T-cell (primary cell): ENCODE data around the gene TRIM31. TPM values are rescaled to one million over a fixed set of nuclear protein-coding genes. Genes with fewer than 3 reads are reported as not detected.

Experiments
- ATAC-seq, 4 experiments: fragments of 200-7000 bp in 3 of 4; fragments of 150-1000 bp in 1 of 4; cut with Tn5 transposase; replicated peaks in 1 of 4; 1 replicate in 3 of 4; 2 replicates in 1 of 4; pipeline ENCODE4 v1.10.0; 2021; ENCODE audit warnings: moderate library complexity in 3 of 4, mild to moderate bottlenecking in 2 of 4, moderate number of reproducible peaks in 1 of 4
- CTCF ChIA-PET, 2 donors: fragments of 300-600 bp; sonication (Branson Sonifier 250); formaldehyde crosslinking; loops; one replicate each; lab custom pipeline; 2022; ENCODE audit warnings: antibody characterized with exemption in 2 of 2; lab: Charles Lee
- POLR2A ChIA-PET, 2 donors: fragments of 300-600 bp; sonication (Branson Sonifier 250); formaldehyde crosslinking; loops; one replicate each; lab custom pipeline; 2022; ENCODE audit warnings: antibody characterized with exemption in 2 of 2; lab: Charles Lee
- DNase-seq, 35 experiments: peaks; one replicate each; pipeline versions ENCODE4 v3.0.0 to v3.0.0-alpha.2; 2013 to 2023
- H3K27ac ChIP-seq: one replicate; pipeline ENCODE4 v1.5.1; 2013; ENCODE audit warnings: low read length
- H3K27me3 ChIP-seq, 2 experiments: replicated peaks in 1 of 2; 1 replicate in 1 of 2; 2 replicates in 1 of 2; pipeline versions ENCODE4 v1.6.1 to v1.7.0; 2013; ENCODE audit warnings: low read length in 1 of 2, mixed read lengths in 1 of 2; ENCODE audit not compliant: control insufficient read depth in 2 of 2, insufficient read depth in 2 of 2; ENCODE audit errors: extremely low read depth in 1 of 2
- H3K36me3 ChIP-seq, 2 donors: 1 replicate in 1 of 2; 2 replicates in 1 of 2; pipeline versions ENCODE4 v1.6.1 to v1.7.0; 2013; ENCODE audit warnings: low read length in 1 of 2; ENCODE audit not compliant: control insufficient read depth in 2 of 2, insufficient read depth in 1 of 2; ENCODE audit errors: extremely low read depth in 1 of 2
- H3K4me1 ChIP-seq, 2 experiments: 1 replicate in 1 of 2; 2 replicates in 1 of 2; pipeline versions ENCODE4 v1.6.1 to v1.7.0; 2013; ENCODE audit warnings: low read length in 2 of 2, mixed read lengths in 1 of 2; ENCODE audit not compliant: insufficient read depth in 2 of 2, control insufficient read depth in 1 of 2; ENCODE audit errors: extremely low read depth in 1 of 2
- H3K4me3 ChIP-seq, 2 donors: 1 replicate in 1 of 2; 2 replicates in 1 of 2; pipeline versions ENCODE4 v1.5.1 to v1.7.0; 2013; ENCODE audit warnings: mild to moderate bottlenecking in 2 of 2, low read length in 1 of 2, moderate library complexity in 1 of 2; ENCODE audit not compliant: control insufficient read depth in 1 of 2; ENCODE audit errors: extremely low read depth in 1 of 2
- H3K9me3 ChIP-seq: 2 replicates; pipeline ENCODE4 v1.7.0; 2013
- H3K27ac Mint-ChIP-seq, 2 donors: one replicate each; pipeline ENCODE4 v1.8.0; 2020 to 2021; ENCODE audit warnings: mild to moderate bottlenecking in 2 of 2, mixed read lengths in 2 of 2
- H3K27me3 Mint-ChIP-seq, 2 donors: one replicate each; pipeline ENCODE4 v1.8.0; 2021 to 2022; ENCODE audit warnings: mixed read lengths in 2 of 2
- H3K36me3 Mint-ChIP-seq: one replicate; pipeline ENCODE4 v1.8.0; 2021; ENCODE audit warnings: mixed read lengths
- H3K4me1 Mint-ChIP-seq, 3 donors: one replicate each; pipeline ENCODE4 v1.8.0; 2020 to 2022; ENCODE audit warnings: mixed read lengths in 3 of 3, mild to moderate bottlenecking in 1 of 3
- H3K4me3 Mint-ChIP-seq, 3 donors: one replicate each; pipeline ENCODE4 v1.8.0; 2020 to 2022; ENCODE audit warnings: mild to moderate bottlenecking in 3 of 3, mixed read lengths in 3 of 3, moderate library complexity in 3 of 3
- H3K9me3 Mint-ChIP-seq, 3 donors: one replicate each; pipeline ENCODE4 v1.8.0; 2020 to 2022; ENCODE audit warnings: mixed read lengths in 3 of 3
- WGBS: methylation state at CpG from one replicate; pipeline ENCODE4 v1.1.5; 2013; ENCODE audit warnings: missing lambda C conversion rate; ENCODE audit not compliant: insufficient coverage; 5-methylcytosine and 5-hydroxymethylcytosine counted together
- total RNA-seq, 35 experiments: library from RNA in 6 of 35; stranded (reverse) in 6 of 35; fragments of 120-200 nt in 1 of 35; gene quantifications; one replicate each; pipeline versions ENCODE4 v1.2.1 to v1.2.4 and lab custom pipeline; 2013 to 2026

TRIM31 gene
- total RNA-seq, 5 donors from 2014 or later (not counting 1 experiment from before 2014, with no cell fraction given), result 0.44 TPM; not detected in 4

DNA sequence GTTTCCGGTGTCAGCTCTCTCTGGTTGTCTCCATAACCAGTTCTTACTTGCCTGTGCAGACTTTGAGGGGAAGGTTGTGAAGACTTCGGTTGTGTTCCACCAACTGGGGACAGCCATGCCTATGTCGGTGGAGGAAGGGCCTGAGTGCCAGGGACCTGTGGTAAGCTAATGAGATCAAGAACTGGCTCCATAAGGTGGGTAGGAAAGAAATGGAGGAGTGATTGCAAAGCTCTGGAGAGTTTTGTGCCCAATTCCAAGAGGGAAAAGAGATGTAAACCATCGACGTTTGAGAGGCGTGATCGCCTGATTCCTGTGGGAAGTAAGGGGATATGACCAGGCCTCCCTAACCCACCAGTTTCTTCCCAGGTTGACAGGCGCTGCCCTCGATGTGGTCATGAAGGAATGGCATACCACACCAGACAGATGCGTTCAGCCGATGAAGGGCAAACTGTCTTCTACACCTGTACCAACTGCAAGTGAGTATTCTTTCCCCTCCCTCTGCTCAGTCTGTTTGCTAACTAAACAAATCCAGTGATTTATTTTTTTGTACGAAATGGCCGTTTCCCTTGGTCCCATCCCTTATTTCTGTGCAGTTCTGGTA is 50.9 kb downstream of the TRIM31 start:
- peaks cover 45 to 57% (median 53%) of the 10 kb centered on the region in 3 donors for H3K4me1 Mint-ChIP-seq
- CTCF ChIA-PET, result interaction anchor here in 1 of 2 donors (0.7 to 0.8 kb wide), 2 partner anchors 214 to 1223 kb away, joined by 3 to 6 read pairs; no protein-coding TSS in a partner anchor
- 6% methylated on average over 6 of the region's 13 CpGs for WGBS

DNA sequence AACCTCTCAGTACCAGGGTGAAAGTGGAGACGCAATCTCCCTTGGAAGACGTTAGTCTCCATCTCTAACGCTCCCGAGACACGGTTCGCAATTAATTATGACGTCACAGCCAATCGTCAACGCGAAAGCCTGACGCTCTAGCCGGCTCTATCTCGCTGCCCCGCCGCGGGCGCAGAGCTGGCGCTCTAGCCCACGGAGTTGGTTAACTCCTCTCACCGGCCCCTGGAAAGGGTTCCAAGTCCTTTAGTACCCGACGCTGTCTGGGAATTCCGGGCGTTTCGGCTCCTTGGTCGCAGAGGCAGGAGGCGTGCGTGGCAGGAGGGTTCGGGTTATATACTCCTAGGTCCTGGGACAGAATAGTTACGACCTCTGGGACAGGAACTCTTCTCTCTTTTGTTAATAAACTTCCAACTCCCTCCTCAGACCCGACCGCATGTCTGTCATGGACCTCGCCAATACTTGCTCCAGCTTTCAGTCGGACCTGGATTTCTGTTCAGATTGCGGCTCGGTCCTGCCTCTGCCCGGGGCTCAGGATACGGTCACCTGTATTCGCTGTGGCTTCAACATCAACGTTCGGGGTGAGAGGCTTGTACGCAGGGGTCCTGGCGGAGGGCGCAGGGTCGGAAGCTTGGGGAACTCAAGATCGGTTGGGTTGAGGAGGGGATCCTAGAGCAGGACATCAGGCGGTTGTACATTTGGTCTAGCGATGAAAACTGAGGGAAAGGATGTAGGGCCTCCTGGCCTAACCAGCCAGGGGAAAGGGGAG is 51.6 kb downstream of the TRIM31 start, which contains the start of gene POLR1H:
TSS of gene POLR1H (plus strand) at position 174 of the 766 bp plus-strand sequence. CDS start at position 434, 260 bp downstream.
- peak within 1 kb of the TSS; percentile 94 to 99 (median 99) for H3K4me3 Mint-ChIP-seq
- Histone ChIP-seq H3K4me1 (peaks cover 30 to 34% of the 10 kb centered on the region in 2 experiments), H3K4me3 (peak within 1 kb of the TSS; percentile 92 to 99), H3K36me3 (peaks cover 0 to 35% of the 10 kb centered on the region in 2 donors), H3K27ac (peak within 1 kb of the TSS; percentile 96), H3K9me3 (no peaks in the 10 kb centered on the region), H3K27me3 (no peaks in the 10 kb centered on the region)
- 0% methylated on average over 47 of the region's 48 CpGs for WGBS
- POLR2A ChIA-PET, result interaction anchor here in 1 of 2 donors (0.7 kb wide), 2 partner anchors 148 to 168 kb away, joined by 3 to 4 read pairs; no protein-coding TSS in a partner anchor
- H3K27me3 Mint-ChIP-seq, result no peaks in the 10 kb centered on the region
- DNase-seq (peak; percentile 65 to 96 (median 84)), ATAC-seq (peak; percentile 92 to 96 (median 94))
- H3K4me1 Mint-ChIP-seq, result peaks cover 39 to 50% (median 46%) of the 10 kb centered on the region in 3 donors
- H3K9me3 Mint-ChIP-seq, result no peaks in the 10 kb centered on the region
- CTCF ChIA-PET, result interaction anchor here in 1 of 2 donors (0.8 to 1.0 kb wide), 2 partner anchors 213 to 411 kb away, joined by 3 read pairs; no protein-coding TSS in a partner anchor
- H3K27ac Mint-ChIP-seq, result peak within 1 kb of the TSS; percentile 98 to 99
- peaks cover 39% of the 10 kb centered on the region for H3K36me3 Mint-ChIP-seq

More for the DNA sequence above, 50.9 kb downstream of the TRIM31 start:
- Histone ChIP-seq H3K4me1 (peaks cover 30 to 34% of the 10 kb centered on the region in 2 experiments), H3K4me3 (peak overlapping the region; percentile 92 to 99), H3K27me3 (no peaks in the 10 kb centered on the region), H3K9me3 (no peaks in the 10 kb centered on the region), H3K27ac (peak overlapping the region; percentile 96), H3K36me3 (peaks cover 0 to 29% of the 10 kb centered on the region in 2 donors)
- peak overlapping the region; percentile 98 to 99 for H3K27ac Mint-ChIP-seq
- peak overlapping the region; percentile 94 to 99 (median 99) for H3K4me3 Mint-ChIP-seq
- POLR2A ChIA-PET, result no interaction called here
- ATAC-seq (peak in 1 of 4 experiments; percentile 41), DNase-seq (peak in 15 of 35 experiments; percentile 20 to 70 (median 36))
- peaks cover 38% of the 10 kb centered on the region for H3K36me3 Mint-ChIP-seq
- H3K9me3 Mint-ChIP-seq, result no peaks in the 10 kb centered on the region
- no peaks in the 10 kb centered on the region for H3K27me3 Mint-ChIP-seq

DNA sequence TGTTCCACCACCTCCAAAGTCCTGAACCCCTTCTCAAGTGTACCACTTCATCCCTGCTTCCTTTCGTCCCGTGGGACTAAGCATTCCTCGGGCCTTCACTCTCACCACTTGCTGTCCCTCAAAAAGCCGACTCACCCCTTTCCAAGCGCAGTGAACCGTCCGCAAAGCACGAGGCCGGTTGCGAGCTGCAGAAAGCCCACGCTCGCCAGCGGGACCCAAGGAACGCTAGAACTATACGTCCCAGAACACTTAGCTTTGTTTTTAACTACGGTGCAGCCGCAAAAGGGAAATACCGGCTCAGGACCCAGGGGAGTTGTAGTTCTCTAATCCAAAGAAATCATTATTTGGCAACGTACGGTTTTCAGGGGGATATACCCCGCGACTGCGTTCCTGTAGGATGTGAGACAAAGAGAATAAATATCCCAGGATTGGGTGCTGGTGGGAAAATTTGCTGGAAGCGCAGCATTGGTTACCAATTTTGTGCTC is 52.2 kb downstream of the TRIM31 start:
- peak overlapping the region; percentile 92 to 99 for H3K4me3 ChIP-seq
- H3K9me3 ChIP-seq, result no peaks in the 10 kb centered on the region
- Mint-ChIP-seq H3K36me3 (peaks cover 45% of the 10 kb centered on the region), H3K9me3 (no peaks in the 10 kb centered on the region), H3K27ac (peak overlapping the region; percentile 98 to 99), H3K4me1 (peaks cover 33 to 44% (median 40%) of the 10 kb centered on the region in 3 donors), H3K27me3 (no peaks in the 10 kb centered on the region), H3K4me3 (peak overlapping the region; percentile 94 to 99 (median 99))
- 0% methylated on average over 16 of the region's 24 CpGs for WGBS
- H3K4me1 ChIP-seq, result peaks cover 24 to 28% of the 10 kb centered on the region in 2 experiments
- DNase-seq (peak in 13 of 35 experiments; percentile 14 to 55 (median 26)), ATAC-seq (peak; percentile 10 to 49 (median 23))
- no peaks in the 10 kb centered on the region for H3K27me3 ChIP-seq
- peak overlapping the region; percentile 96 for H3K27ac ChIP-seq
- ChIA-PET CTCF (interaction anchor here in 1 of 2 donors (0.7 to 1.3 kb wide), 3 partner anchors 42 to 411 kb away, joined by 3 to 4 read pairs (median 3); no protein-coding TSS in a partner anchor), POLR2A (interaction anchor here in 1 of 2 donors (0.6 to 0.7 kb wide), 3 partner anchors 149 to 510 kb away, joined by 3 to 4 read pairs (median 3); no protein-coding TSS in a partner anchor)
- H3K36me3 ChIP-seq, result peaks cover 0 to 39% of the 10 kb centered on the region in 2 donors

DNA sequence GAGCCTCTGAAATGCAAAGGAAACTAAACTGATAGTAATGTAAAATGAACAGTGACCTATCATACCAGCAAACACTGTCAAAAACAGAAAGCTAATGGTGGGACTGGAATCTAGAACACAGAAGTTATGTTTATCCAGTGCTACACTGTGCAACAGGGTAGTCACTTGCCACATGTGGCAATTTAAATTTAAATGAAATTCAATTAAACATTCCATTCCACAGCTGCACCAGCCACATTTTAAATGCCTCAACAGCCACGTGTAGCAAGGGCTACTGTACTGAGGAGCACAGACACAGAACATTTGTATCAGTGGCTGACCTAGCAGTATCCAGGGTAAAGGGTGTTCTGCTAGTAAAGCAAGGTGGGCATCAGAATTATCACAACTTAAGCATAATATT is 57.4 kb downstream of the TRIM31 start:
- Mint-ChIP-seq H3K9me3 (no peaks in the 10 kb centered on the region), H3K4me1 (peaks cover 12 to 15% (median 14%) of the 10 kb centered on the region in 3 donors), H3K4me3 (no peak overlapping the region), H3K36me3 (peaks cover 45% of the 10 kb centered on the region), H3K27me3 (no peaks in the 10 kb centered on the region), H3K27ac (no peak overlapping the region)
- DNase-seq, result no peak
- Histone ChIP-seq H3K27me3 (no peaks in the 10 kb centered on the region), H3K4me3 (no peak overlapping the region), H3K27ac (no peak overlapping the region), H3K9me3 (no peaks in the 10 kb centered on the region), H3K36me3 (peaks cover 0 to 35% of the 10 kb centered on the region in 2 donors), H3K4me1 (peaks cover 7 to 10% of the 10 kb centered on the region in 2 experiments)
- no CpG with 5 or more reads among the region's 1 CpG for WGBS
- ATAC-seq, result no peak
- ChIA-PET CTCF (no interaction called here), POLR2A (no interaction called here)

DNA sequence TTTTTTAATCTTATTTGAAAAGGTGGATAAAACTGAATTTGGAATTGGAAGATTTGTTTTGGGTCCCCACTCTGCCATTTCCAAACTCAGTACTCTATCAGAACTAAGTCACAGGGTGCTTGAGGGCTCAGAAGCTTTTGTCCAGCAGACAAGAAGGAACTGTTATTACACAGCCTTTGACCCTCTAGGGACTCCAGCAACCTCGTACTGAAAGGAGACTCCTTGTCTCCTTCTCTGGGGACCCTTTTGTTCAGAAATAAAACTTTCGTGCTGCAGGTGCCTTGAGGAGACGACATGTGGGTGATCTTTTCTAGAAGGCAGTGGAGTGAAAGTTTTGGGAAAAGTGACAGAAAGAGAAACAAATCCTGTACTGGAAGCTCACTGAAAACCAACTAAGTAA is 59.2 kb downstream of the TRIM31 start:
- ChIA-PET CTCF (no interaction called here), POLR2A (no interaction called here)
- ATAC-seq (no peak), DNase-seq (no peak)
- Mint-ChIP-seq H3K4me3 (no peak overlapping the region), H3K4me1 (peaks cover 0 to 16% (median 3%) of the 10 kb centered on the region in 3 donors), H3K27me3 (no peaks in the 10 kb centered on the region), H3K9me3 (no peaks in the 10 kb centered on the region), H3K36me3 (peaks cover 49% of the 10 kb centered on the region), H3K27ac (no peak overlapping the region)
- H3K4me3 ChIP-seq, result no peak overlapping the region
- 83% methylated on average over 1 of the region's 3 CpGs for WGBS
- no peaks in the 10 kb centered on the region for H3K4me1 ChIP-seq
- H3K27ac ChIP-seq, result no peak overlapping the region
- H3K9me3 ChIP-seq, result no peaks in the 10 kb centered on the region
- no peaks in the 10 kb centered on the region for H3K27me3 ChIP-seq
- H3K36me3 ChIP-seq, result peaks cover 0 to 35% of the 10 kb centered on the region in 2 donors
